GM12872 (cell line): ENCODE results near the gene NHSL2.

Source experiments
- TF ChIP-seq, protein P1 (sequence below): IDR thresholded peaks from 3 replicates; pipeline ENCODE4 v1.5.1; 2011; ENCODE audit warnings: low read depth, mild to moderate bottlenecking, low read length, moderate library complexity; ENCODE audit not compliant: insufficient read depth

Gene NHSL2

DNA sequence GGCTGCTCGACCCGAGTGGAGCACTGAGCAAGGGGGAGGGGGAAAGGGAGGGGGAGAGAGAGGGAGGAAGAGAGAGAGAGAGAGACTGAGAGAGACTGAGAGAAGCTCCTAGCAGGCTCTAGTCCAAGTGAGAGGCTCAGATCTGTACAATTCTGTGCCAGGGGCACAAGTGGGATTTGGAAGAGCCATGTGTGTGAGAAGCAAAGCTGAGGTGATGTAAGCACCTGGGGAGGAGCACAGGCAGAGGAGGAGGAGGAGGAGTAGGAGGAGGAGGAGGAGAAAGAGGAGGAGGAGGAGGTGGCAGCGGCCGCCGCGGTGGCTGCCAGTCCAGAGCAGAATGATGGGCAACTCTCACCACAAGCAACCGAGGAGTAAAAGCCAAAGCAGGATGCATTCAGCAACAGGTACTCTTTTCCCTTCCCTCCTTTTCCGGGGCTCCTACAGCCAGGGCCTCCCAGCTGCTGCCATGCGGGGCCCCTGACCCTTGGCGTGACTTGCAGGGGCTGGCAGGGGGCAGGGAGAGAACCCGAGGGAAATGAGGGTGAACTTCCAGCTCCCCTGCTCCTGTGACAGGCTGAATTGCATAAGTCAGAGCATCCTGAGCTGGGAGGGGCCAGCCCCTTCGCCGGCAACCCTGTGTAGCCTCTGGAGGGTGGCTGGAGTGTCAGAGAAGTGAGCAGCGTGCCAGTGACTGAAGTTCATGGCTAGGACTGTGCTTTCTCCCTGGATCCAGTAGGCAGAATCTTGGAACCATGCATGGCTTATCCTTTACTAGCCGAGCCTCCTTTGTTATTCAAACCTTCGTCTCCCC is 158.9 kb downstream of the NHSL2 start:
- TF ChIP-seq, protein P1, sequence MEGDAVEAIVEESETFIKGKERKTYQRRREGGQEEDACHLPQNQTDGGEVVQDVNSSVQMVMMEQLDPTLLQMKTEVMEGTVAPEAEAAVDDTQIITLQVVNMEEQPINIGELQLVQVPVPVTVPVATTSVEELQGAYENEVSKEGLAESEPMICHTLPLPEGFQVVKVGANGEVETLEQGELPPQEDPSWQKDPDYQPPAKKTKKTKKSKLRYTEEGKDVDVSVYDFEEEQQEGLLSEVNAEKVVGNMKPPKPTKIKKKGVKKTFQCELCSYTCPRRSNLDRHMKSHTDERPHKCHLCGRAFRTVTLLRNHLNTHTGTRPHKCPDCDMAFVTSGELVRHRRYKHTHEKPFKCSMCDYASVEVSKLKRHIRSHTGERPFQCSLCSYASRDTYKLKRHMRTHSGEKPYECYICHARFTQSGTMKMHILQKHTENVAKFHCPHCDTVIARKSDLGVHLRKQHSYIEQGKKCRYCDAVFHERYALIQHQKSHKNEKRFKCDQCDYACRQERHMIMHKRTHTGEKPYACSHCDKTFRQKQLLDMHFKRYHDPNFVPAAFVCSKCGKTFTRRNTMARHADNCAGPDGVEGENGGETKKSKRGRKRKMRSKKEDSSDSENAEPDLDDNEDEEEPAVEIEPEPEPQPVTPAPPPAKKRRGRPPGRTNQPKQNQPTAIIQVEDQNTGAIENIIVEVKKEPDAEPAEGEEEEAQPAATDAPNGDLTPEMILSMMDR: no peak

DNA sequence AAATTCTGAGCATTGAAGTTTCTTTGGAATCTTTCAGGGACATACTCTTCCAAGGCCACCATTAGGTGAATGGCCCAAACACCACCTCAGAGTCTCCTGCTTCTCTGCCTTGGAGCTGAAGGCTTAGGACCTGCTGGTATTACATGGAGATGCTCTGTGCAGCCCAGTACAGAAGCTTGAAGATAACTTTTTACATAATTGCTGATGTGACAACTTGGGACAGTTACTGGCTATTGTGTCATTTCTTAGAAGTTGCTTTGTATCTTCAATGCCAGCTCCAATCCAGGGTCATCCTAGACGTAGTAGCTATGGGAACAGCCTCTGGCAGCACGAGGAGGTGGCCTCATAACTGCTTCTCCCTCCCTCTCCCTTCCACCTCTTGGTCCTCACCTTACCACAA is 160.6 kb downstream of the NHSL2 start:
- TF ChIP-seq, protein P1: no peak

DNA sequence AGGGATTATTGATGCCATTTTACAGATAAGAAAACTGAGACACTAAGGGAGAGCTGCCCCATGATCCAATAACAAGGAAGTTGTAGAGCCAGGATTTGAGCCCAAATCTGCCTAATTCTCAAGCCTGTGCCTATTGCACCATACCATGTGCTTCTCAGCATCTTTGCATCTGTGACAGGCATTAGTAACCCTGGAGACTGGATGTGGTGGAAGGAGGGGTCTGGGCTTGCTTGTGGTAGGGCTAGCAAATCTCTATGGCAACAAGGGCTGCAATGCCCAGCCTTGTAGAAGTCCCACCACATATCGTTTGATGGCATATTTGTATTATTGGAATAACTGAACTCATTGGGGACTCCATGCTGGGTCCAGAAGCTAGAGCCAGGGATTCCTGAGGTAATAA is 163.0 kb downstream of the NHSL2 start:
- TF ChIP-seq, protein P1: no peak

DNA sequence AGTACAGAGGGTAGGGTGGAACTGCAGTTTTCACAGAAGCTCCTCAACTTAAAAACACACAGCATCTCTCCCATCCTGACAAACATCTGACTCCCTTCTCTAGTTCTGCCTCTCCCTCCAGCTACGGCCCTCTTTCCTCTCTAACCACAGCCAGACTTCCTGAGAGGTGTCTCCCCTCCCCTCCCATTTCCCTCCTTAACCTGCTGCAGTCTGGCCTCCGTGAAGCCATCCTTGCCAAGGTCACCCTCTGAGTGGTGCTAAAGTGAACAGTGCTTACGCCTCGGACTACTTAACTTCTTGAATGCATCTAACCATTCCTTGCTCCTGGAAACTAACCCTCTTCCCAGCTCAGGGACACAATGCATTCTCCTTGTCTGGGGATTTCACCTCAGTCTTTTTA is 167.8 kb downstream of the NHSL2 start:
- TF ChIP-seq, protein P1: no peak

DNA sequence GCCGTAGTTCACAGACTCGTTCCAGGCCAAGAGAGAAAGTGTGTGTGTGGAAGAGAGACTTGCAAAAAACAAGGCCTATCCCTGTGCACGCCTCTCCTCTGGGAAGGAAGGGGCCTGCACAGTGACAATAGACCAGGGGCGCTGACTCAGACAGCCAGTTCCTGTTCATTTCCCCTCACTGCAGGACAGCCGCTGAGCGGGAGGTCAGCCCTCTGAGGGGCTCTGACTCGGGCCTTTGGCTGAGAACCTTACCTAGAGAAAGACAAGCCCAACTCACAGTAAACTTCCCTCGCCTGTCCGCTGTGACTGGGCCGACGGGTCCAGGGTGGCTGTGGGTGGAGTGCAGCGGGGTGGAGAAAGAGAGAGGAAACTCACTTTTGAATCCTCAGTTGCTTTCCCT is 169.0 kb downstream of the NHSL2 start:
- TF ChIP-seq, protein P1: no peak

DNA sequence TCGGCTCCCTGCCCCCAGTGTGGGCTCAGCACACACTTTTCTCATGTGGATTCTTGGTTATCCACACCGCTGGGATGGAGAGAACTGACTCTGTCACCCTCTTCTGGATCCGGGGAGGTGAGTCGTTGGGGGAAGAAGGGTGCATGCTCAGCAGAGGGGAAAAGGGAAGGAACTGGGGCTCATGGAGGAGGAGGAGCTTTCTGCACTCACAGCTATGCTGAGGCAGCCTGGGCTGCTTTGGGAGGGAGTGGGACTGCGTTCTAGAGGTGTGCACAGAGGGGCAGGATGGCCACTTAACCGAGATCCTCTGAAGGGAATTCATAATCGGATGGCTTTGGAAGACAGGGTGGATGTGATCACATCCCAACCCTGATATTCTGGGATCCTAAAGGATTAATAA is 169.5 kb downstream of the NHSL2 start:
- TF ChIP-seq, protein P1: no peak

DNA sequence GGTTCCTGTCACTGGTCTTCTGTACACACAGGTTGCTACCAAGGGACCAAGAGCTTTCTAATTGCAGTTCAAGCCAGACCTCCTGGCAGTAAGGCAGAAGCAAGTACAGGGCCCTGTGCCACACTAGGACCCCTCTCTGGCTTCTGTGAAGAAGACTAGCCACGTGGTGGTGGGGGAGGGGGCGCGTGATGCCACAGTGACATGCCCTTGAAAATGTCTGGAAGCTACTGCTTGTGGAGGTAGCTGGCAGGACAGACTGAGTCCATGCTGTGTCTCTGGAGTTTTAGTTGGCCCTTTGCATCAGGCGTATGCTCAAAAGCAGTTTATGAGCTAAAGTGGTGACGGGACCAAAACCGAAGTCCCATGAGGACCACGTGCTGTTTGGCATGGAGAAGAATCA is 170.2 kb downstream of the NHSL2 start:
- TF ChIP-seq, protein P1: no peak
